Adrenal gland (tissue), 12 donors: ENCODE results near the gene EXOSC9. TPM values are rescaled to one million over a fixed set of nuclear protein-coding genes. Genes with fewer than 3 reads are reported as not detected.

Source experiments
- DNase-seq, 7 donors: peaks; one replicate each; pipeline ENCODE4 v3.0.0-alpha.2; 2019 to 2020
- H3K27ac ChIP-seq, 5 donors: fragments of 200-600 bp; sonication (generic) in 4 of 5; 1 replicate in 3 of 5; 2 replicates in 2 of 5; pipeline versions ENCODE4 v1.5.1 to v1.8.0; 2016 to 2020; ENCODE audit warnings: mild to moderate bottlenecking in 1 of 5
- H3K27me3 ChIP-seq: fragments of 200-600 bp; 2 replicates; pipeline ENCODE4 v1.8.0; 2021
- H3K36me3 ChIP-seq, 2 donors: fragments of 200-600 bp; replicated peaks in 1 of 2; 1 replicate in 1 of 2; 2 replicates in 1 of 2; pipeline versions ENCODE4 v1.5.1 to v1.8.0; 2018 to 2022
- H3K4me1 ChIP-seq, 2 donors: fragments of 200-600 bp; replicated peaks in 1 of 2; 1 replicate in 1 of 2; 2 replicates in 1 of 2; pipeline versions ENCODE4 v1.5.1 to v1.8.0; 2018 to 2021
- H3K4me3 ChIP-seq, 4 donors: fragments of 200-600 bp; sonication (generic) in 3 of 4; one replicate each; pipeline ENCODE4 v1.5.1; 2016 to 2018
- H3K9me3 ChIP-seq, 3 donors: fragments of 200-600 bp; sonication (generic) in 1 of 3; replicated peaks in 1 of 3; 1 replicate in 2 of 3; 2 replicates in 1 of 3; pipeline versions ENCODE4 v1.5.1 to v1.8.0; 2016 to 2021
- CTCF ChIP-seq, 6 experiments: fragments of 450-650 bp in 4 of 6; fragments of 200-600 bp in 2 of 6; sonication (generic) in 1 of 6; IDR thresholded peaks; 1 replicate in 5 of 6; 2 replicates in 1 of 6; pipeline versions ENCODE4 v1.5.1 to v1.8.0; 2016 to 2021; ENCODE audit warnings: antibody characterized with exemption in 6 of 6, mild to moderate bottlenecking in 2 of 6, moderate library complexity in 1 of 6
- POLR2A ChIP-seq, 2 donors: fragments of 450-650 bp; IDR thresholded peaks; one replicate each; pipeline ENCODE4 v1.6.1; 2017; ENCODE audit warnings: antibody characterized with exemption in 2 of 2, mild to moderate bottlenecking in 2 of 2, moderate library complexity in 1 of 2
- WGBS, 4 donors: extraction: QIAGEN DNeasy Blood & Tissue Kit in 2 of 4; methylation state at CpG; one replicate each; pipeline versions ENCODE4 v1.1.5 to v1.1.7; 2013 to 2017; 5-methylcytosine and 5-hydroxymethylcytosine counted together
- intact Hi-C, 2 donors: fragments of 100-400 bp; cut with DNase I; formaldehyde crosslinking; loops; one replicate each; pipeline versions ENCODE4 v1.14.1 to v1.15.0; 2022 to 2023
- polyA plus RNA-seq, 3 donors: library from polyadenylated mRNA; stranded (reverse); fragments of 200-250 nt in 2 of 3; fragments of 350-450 nt in 1 of 3; fragmentation: Illumina TruSeq in 1 of 3; extraction: RNeasy Lipid Tissue Mini Kit (QIAGEN cat#74804) in 1 of 3; gene quantifications; one replicate each; pipeline ENCODE4 v1.2.3, GENCODE V29; 2013 to 2014
- total RNA-seq, 9 donors: library from RNA; depleted of rRNA in 4 of 9; stranded (reverse); fragments of >200 nt in 4 of 9; fragments of 120-200 nt in 1 of 9; fragmentation: NEBNext Ultra II Directional in 1 of 9; extraction: Animal tissue kit (Norgen Biotek cat#: 25700) in 1 of 9; gene quantifications; one replicate each; pipeline versions ENCODE4 v1.1.0 to v1.2.4, GENCODE V29; 2013 to 2023
- donor health status: healthy with polysubstance abuse.
- donor health status: Bipolar disorder and iron deficiency.
- donor health status: DM: yes; HTN: yes; CAD: no.
- donor health status: DM: no; HTN: no; CAD: no.
- donor health status: DM: no; HTN: no; CAD: no.
- donor health status: DM: yes; HTN: yes; CAD: no.

EXOSC9 gene
- total and polyA plus RNA-seq, 12 donors = 10.6 to 41.3 (median 22.1) TPM

GRCh38 chr4:121776610-121777401, 24.3 kb upstream of the EXOSC9 start:
- DNase-seq = no peak
- Histone ChIP-seq H3K4me3 (no peak overlapping the region), H3K4me1 (no peaks in the 10 kb centered on the region), H3K36me3 (no peaks in the 10 kb centered on the region), H3K27me3 (peaks cover 10% of the 10 kb centered on the region), H3K9me3 (no peaks in the 10 kb centered on the region), H3K27ac (no peak overlapping the region)
- intact Hi-C loops = no loop called here
- TF ChIP-seq POLR2A (IDR thresholded peaks at IDR 0.05) = no peak
- no peak for TF ChIP-seq CTCF (IDR thresholded peaks at IDR 0.05)
- 74 to 79% (median 77%) methylated on average over 6 of the region's 6 CpGs for WGBS, 4 donors

- H3K36me3 ChIP-seq = no peaks in the 10 kb centered on the region
- TF ChIP-seq CTCF (IDR thresholded peaks at IDR 0.05) = no peak
- TF ChIP-seq POLR2A (IDR thresholded peaks at IDR 0.05) = no peak
- no peaks in the 10 kb centered on the region for H3K4me1 ChIP-seq
Observed at GRCh38 chr4:121777625-121778024, 23.5 kb upstream of the EXOSC9 start.

GRCh38 chr4:121778991-121779628, 22.0 kb upstream of the EXOSC9 start:
- Histone ChIP-seq H3K4me1 (no peaks in the 10 kb centered on the region), H3K36me3 (no peaks in the 10 kb centered on the region), H3K27ac (no peak overlapping the region), H3K9me3 (no peaks in the 10 kb centered on the region), H3K4me3 (no peak overlapping the region), H3K27me3 (peaks cover 10% of the 10 kb centered on the region)
- TF ChIP-seq POLR2A (IDR thresholded peaks at IDR 0.05) (no peak), CTCF (IDR thresholded peaks at IDR 0.05) (no peak)
- intact Hi-C loops = no loop called here
- no peak for DNase-seq
- WGBS, 4 donors = 83 to 84% (median 84%) methylated on average over 8 of the region's 8 CpGs

More at GRCh38 chr4:121777625-121778024, 23.5 kb upstream of the EXOSC9 start:
- no peak overlapping the region for H3K4me3 ChIP-seq
- 35 to 43% (median 42%) methylated on average over 3 of the region's 3 CpGs for WGBS, 4 donors
- no peak for DNase-seq
- H3K27ac ChIP-seq = no peak overlapping the region
- no peaks in the 10 kb centered on the region for H3K9me3 ChIP-seq
- intact Hi-C loops = no loop called here
- H3K27me3 ChIP-seq = peaks cover 10% of the 10 kb centered on the region

- intact Hi-C loops = no loop called here
- WGBS, 4 donors = 49 to 63% (median 54%) methylated on average over 1 of the region's 1 CpG
- Histone ChIP-seq H3K27me3 (peaks cover 10% of the 10 kb centered on the region), H3K27ac (no peak overlapping the region), H3K4me3 (no peak overlapping the region), H3K9me3 (no peaks in the 10 kb centered on the region), H3K36me3 (no peaks in the 10 kb centered on the region), H3K4me1 (no peaks in the 10 kb centered on the region)
- no peak for DNase-seq
- TF ChIP-seq CTCF (IDR thresholded peaks at IDR 0.05) (no peak), POLR2A (IDR thresholded peaks at IDR 0.05) (no peak)
Observed at GRCh38 chr4:121783210-121783609, 17.9 kb upstream of the EXOSC9 start.
